Measurements from ENCODE around the gene PPP1R12C. TPM values are rescaled to one million over a fixed set of nuclear protein-coding genes. Genes with fewer than 3 reads are reported as not detected.
A peak's percentile ranks its signal among the peaks of the same experiment; 100 is the strongest.

Gene PPP1R12C
- total RNA-seq, 1 donor from 2014 or later = 24.5 TPM

DNA sequence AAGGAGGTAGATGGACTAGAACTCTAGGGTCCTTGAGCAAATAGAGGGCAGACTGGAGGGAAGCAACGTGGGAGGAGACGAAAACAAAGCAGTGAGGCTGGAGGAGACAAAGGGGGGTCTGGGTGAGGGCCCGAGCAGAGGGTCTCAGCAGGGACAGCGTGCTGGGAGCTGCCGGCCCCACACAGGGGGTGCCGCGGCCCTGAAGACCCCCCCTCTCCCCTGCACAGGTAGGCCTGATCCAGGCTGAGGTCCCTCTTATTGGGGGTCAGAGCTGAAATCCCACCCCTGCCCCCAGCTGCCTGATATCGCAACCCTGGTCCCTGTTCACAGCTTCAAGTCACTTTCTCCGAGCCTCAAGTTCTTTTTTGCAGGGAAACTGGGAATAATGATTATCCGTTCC, 33.0 kb downstream of the PPP1R12C start:
- H3K9me3 ChIP-seq (ENCODE audit: control insufficient read depth in 3 of 3, low read length in 3 of 3) = no peaks in the 10 kb centered on the region
- peaks cover 79 to 86% (median 79%) of the 10 kb centered on the region in 3 donors for H3K27me3 ChIP-seq (ENCODE audit: control insufficient read depth in 3 of 3, insufficient read depth in 3 of 3, low read length in 3 of 3)
- peaks cover 25 to 38% (median 36%) of the 10 kb centered on the region in 3 donors for H3K4me1 ChIP-seq (ENCODE audit: control insufficient read depth in 3 of 3, insufficient read depth in 3 of 3, low read length in 3 of 3)
- no peak overlapping the region for H3K4me3 ChIP-seq (ENCODE audit: low read length in 3 of 3)
- H3K9ac ChIP-seq (ENCODE audit: low read depth in 1 of 3, low read length in 3 of 3) = no peak overlapping the region
- H3K27ac ChIP-seq (ENCODE audit: low read depth, low read length) = no peak overlapping the region
- no peaks in the 10 kb centered on the region for H3K36me3 ChIP-seq (ENCODE audit: control insufficient read depth in 3 of 3, insufficient read depth in 3 of 3, low read length in 3 of 3)

DNA sequence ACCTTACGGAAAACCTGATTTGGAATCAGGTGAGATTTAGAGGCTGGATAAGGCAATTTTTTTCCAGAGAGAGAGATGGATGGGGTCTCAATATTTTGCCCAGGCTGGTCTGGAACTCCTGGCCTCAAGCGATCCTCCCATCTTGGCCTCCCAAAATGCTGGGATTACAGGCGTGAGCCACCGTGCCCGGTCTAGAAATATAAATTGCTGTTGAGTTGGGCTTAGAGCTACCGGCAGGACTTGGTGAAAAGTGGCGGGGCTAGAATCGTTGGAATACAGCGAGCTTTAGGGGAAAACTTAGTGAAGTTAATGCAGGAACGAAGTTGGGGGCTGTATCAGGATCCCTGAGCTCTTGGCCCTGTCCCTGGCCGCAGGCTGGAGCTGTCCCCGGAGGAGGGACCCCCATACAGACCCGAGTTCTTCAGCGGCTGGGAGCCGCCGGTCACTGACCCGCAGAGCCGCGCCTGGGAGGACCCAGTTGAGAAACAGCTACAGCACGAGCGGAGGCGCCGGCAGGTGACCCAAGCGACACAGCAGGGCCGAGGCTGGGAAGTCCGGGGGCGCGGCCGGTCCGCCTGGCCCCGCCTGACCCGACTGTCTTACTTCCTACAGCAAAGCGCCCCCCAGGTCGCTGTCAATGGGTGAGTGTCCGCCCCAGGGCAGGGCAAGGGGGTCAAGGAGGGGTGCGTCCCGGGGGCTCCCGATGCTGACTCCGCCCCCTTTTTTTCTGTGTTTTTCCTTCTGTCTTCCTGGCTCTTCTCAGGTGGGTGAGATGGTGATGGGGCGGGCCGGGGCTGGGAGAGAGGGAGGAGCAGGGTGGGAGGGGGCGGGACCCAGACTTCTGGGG, 34.2 kb downstream of the PPP1R12C start:
- peaks cover 80 to 90% (median 84%) of the 10 kb centered on the region in 3 donors for H3K27me3 ChIP-seq (ENCODE audit: control insufficient read depth in 3 of 3, insufficient read depth in 3 of 3, low read length in 3 of 3)
- peaks cover 23 to 33% (median 32%) of the 10 kb centered on the region in 3 donors for H3K4me1 ChIP-seq (ENCODE audit: control insufficient read depth in 3 of 3, insufficient read depth in 3 of 3, low read length in 3 of 3)

DNA sequence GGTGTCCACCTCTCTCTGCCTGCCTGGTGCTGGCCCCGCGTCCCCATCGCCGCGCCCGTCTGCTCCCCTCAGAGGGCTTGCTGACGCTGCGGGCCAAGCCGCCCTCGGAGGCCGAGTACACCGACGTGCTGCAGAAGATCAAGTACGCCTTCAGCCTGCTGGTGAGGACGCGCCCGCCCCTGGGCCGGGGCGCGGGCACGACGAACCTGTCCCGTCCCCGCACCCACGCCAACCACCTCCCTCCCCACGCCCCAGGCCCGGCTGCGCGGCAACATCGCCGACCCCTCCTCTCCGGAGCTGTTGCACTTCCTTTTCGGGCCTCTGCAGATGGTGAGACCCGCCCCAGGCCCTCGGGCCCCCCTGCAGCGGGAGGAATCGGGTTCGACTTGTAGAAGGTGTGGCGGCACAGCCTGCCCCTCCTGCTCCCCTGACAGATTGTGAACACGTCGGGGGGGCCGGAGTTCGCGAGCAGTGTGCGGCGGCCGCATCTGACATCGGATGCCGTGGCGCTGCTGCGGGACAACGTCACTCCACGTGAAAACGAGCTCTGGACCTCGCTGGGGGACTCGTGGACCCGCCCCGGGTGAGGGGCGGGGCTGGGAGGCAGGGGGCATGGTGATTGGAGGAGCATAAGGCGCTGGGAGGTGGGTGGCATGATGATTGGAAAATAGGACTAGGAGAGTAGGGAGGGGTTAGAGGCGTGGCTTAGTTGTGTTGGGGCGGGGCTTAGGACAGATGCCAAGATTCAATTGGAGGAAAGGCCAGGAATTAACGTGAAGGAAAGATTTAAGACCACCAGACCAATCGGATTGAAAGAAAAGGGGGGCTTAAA, 35.2 kb downstream of the PPP1R12C start:
- Histone ChIP-seq H3K27me3 (ENCODE audit: control insufficient read depth in 3 of 3, insufficient read depth in 3 of 3, low read length in 3 of 3) (peaks cover 71 to 81% (median 74%) of the 10 kb centered on the region in 3 donors), H3K36me3 (ENCODE audit: control insufficient read depth in 3 of 3, insufficient read depth in 3 of 3, low read length in 3 of 3) (no peaks in the 10 kb centered on the region), H3K4me1 (ENCODE audit: control insufficient read depth in 3 of 3, insufficient read depth in 3 of 3, low read length in 3 of 3) (peaks cover 13 to 23% (median 22%) of the 10 kb centered on the region in 3 donors), H3K27ac (ENCODE audit: low read depth, low read length) (no peak overlapping the region), H3K9me3 (ENCODE audit: control insufficient read depth in 3 of 3, low read length in 3 of 3) (no peaks in the 10 kb centered on the region), H3K4me3 (ENCODE audit: low read length in 3 of 3) (peak overlapping the region in 1 of 3 donors; percentile 13), H3K9ac (ENCODE audit: low read depth in 1 of 3, low read length in 3 of 3) (no peak overlapping the region)

More for the DNA sequence above, 34.2 kb downstream of the PPP1R12C start:
- H3K27ac ChIP-seq (ENCODE audit: low read depth, low read length) = no peak overlapping the region
- H3K36me3 ChIP-seq (ENCODE audit: control insufficient read depth in 3 of 3, insufficient read depth in 3 of 3, low read length in 3 of 3) = no peaks in the 10 kb centered on the region
- H3K9me3 ChIP-seq (ENCODE audit: control insufficient read depth in 3 of 3, low read length in 3 of 3) = no peaks in the 10 kb centered on the region
- no peak overlapping the region for H3K4me3 ChIP-seq (ENCODE audit: low read length in 3 of 3)
- H3K9ac ChIP-seq (ENCODE audit: low read depth in 1 of 3, low read length in 3 of 3) = no peak overlapping the region

DNA sequence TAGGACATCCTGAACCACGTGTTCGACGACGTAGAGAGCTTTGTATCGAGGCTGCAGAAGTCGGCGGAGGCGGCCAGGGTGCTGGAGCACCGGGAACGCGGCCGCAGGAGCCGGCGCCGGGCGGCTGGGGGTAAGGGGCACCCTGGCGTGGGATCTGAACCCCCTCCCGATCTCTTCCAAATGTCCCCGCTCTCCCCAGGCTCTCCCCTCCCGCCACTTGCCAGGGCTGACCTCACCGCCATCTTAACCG, 35.7 kb downstream of the PPP1R12C start:
- Histone ChIP-seq H3K4me1 (ENCODE audit: control insufficient read depth in 3 of 3, insufficient read depth in 3 of 3, low read length in 3 of 3) (peaks cover 10 to 18% (median 17%) of the 10 kb centered on the region in 3 donors), H3K36me3 (ENCODE audit: control insufficient read depth in 3 of 3, insufficient read depth in 3 of 3, low read length in 3 of 3) (no peaks in the 10 kb centered on the region), H3K9me3 (ENCODE audit: control insufficient read depth in 3 of 3, low read length in 3 of 3) (no peaks in the 10 kb centered on the region), H3K9ac (ENCODE audit: low read depth in 1 of 3, low read length in 3 of 3) (no peak overlapping the region), H3K27ac (ENCODE audit: low read depth, low read length) (no peak overlapping the region), H3K27me3 (ENCODE audit: control insufficient read depth in 3 of 3, insufficient read depth in 3 of 3, low read length in 3 of 3) (peaks cover 70 to 81% (median 73%) of the 10 kb centered on the region in 3 donors), H3K4me3 (ENCODE audit: low read length in 3 of 3) (peak overlapping the region in 1 of 3 donors; percentile 13)

DNA sequence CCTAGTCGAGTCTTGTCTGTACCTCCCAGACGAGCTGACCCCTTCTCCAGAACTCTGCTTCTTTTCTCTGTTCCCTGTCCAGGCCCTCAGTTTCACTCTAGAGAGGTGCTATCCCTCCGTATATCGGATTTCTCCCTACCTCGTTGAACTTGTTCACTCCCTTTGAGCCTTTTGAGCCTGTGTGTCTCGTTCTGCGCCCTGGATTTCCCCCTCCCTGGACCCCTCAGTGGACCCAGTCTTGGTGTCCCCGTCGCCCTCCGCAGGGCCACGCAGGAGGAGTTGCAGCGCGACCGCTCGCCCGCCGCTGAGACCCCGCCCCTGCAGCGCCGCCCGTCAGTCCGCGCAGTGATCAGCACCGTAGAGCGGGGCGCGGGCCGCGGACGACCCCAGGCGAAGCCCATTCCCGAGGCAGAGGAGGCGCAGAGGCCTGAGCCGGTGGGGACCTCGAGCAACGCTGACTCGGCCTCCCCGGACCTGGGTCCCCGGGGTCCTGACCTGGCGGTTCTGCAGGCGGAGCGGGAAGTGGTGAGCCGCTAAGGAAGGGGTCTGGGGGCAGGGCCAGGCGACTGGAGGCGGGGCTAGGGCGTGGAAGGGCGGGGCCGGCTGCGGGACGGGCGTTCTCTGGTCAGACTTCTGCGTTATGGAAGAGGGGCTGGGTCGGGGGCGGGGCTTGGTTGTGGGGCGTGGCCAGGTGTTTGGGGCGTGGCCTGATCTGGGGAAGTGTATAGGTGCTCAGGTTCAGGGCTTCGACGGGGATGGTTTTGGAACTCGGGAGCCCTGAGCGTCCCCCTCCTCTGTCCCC, 36.3 kb downstream of the PPP1R12C start:
- no peaks in the 10 kb centered on the region for H3K36me3 ChIP-seq (ENCODE audit: control insufficient read depth in 3 of 3, insufficient read depth in 3 of 3, low read length in 3 of 3)
- no peaks in the 10 kb centered on the region for H3K9me3 ChIP-seq (ENCODE audit: control insufficient read depth in 3 of 3, low read length in 3 of 3)
- H3K9ac ChIP-seq (ENCODE audit: low read depth in 1 of 3, low read length in 3 of 3) = peak overlapping the region in 2 of 3 donors; percentile 32 to 33
- peaks cover 71 to 81% (median 75%) of the 10 kb centered on the region in 3 donors for H3K27me3 ChIP-seq (ENCODE audit: control insufficient read depth in 3 of 3, insufficient read depth in 3 of 3, low read length in 3 of 3)
- no peak overlapping the region for H3K27ac ChIP-seq (ENCODE audit: low read depth, low read length)
- H3K4me3 ChIP-seq (ENCODE audit: low read length in 3 of 3) = peak overlapping the region; percentile 49 to 59 (median 54)
- peaks cover 10 to 16% (median 15%) of the 10 kb centered on the region in 3 donors for H3K4me1 ChIP-seq (ENCODE audit: control insufficient read depth in 3 of 3, insufficient read depth in 3 of 3, low read length in 3 of 3)

DNA sequence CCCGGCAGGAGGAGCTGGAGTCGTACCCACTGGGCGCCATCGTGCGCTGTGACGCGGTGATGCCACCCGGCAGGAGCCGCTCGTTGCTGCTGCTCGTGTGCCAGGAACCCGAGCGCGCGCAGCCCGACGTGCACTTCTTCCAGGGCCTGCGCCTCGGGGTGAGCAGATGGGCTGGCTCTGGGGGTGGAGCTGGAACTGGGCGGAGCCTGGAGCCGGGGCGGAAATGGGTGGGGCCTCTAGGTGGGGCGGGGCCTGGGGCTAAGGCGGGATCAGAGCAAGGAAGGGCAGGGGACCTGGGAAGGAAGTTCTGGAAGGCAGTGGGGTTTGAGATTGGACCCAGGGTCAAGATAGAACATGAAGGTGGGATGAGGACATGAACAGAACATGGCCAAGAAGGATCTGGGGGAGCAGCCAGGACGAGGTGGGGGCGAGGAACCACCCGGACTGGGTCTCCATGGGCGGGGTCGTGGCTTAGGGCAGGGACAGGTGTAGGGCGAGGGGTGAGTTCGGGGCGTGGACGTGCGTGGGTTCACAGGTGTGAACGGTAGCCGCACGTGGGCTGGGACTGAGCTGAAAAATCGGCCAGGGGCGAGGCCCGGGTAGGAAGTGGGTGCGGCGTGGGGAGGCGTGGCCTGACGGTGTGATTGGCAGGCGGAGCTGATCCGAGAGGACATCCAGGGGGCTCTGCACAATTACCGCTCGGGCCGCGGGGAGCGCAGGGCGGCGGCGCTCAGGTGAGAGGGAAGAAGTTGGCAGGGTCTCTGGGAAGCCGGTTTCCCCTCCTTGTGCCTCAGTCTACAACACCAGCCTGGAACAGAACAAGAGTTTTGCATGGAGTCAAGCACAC, 37.1 kb downstream of the PPP1R12C start:
- Histone ChIP-seq H3K9me3 (ENCODE audit: control insufficient read depth in 3 of 3, low read length in 3 of 3) (no peaks in the 10 kb centered on the region), H3K36me3 (ENCODE audit: control insufficient read depth in 3 of 3, insufficient read depth in 3 of 3, low read length in 3 of 3) (no peaks in the 10 kb centered on the region), H3K4me3 (ENCODE audit: low read length in 3 of 3) (peak overlapping the region; percentile 35 to 59 (median 54)), H3K9ac (ENCODE audit: low read depth in 1 of 3, low read length in 3 of 3) (peak overlapping the region in 2 of 3 donors; percentile 32 to 33), H3K27me3 (ENCODE audit: control insufficient read depth in 3 of 3, insufficient read depth in 3 of 3, low read length in 3 of 3) (peaks cover 65 to 77% (median 68%) of the 10 kb centered on the region in 3 donors), H3K4me1 (ENCODE audit: control insufficient read depth in 3 of 3, insufficient read depth in 3 of 3, low read length in 3 of 3) (peaks cover 10 to 16% (median 15%) of the 10 kb centered on the region in 3 donors), H3K27ac (ENCODE audit: low read depth, low read length) (no peak overlapping the region)

DNA sequence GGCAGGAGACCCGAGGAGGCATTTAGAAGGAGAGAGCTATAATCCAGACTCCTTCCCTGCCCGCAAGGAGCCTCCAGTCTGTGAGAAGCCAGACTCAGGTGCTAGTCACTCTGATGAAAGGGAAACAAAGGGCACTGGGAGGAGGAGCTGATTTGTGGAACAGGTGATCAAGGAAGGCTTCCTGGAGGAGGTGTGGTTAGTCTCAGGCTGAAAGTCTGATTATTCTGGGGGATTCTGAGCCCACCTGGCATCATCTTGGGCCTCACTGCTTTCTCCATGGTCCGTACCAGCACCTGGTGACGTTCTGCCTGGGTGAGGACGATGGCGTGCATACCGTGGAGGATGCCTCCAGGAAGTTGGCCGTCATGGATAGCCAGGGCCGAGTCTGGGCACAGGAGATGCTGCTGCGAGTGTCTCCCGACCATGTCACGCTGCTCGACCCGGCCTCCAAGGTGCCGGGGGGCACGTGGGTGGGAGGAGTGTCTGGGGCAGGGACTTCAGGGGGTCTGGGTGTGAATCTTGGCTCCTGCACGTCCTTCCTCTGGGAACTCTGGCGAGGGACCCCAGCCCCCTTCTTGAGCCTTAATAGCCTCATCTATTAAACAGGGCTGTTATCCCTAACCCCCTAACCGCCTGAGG, 37.9 kb downstream of the PPP1R12C start:
- Histone ChIP-seq H3K27me3 (ENCODE audit: control insufficient read depth in 3 of 3, insufficient read depth in 3 of 3, low read length in 3 of 3) (peaks cover 63 to 75% (median 65%) of the 10 kb centered on the region in 3 donors), H3K27ac (ENCODE audit: low read depth, low read length) (no peak overlapping the region), H3K36me3 (ENCODE audit: control insufficient read depth in 3 of 3, insufficient read depth in 3 of 3, low read length in 3 of 3) (no peaks in the 10 kb centered on the region), H3K4me1 (ENCODE audit: control insufficient read depth in 3 of 3, insufficient read depth in 3 of 3, low read length in 3 of 3) (peaks cover 10 to 16% (median 15%) of the 10 kb centered on the region in 3 donors), H3K9me3 (ENCODE audit: control insufficient read depth in 3 of 3, low read length in 3 of 3) (no peaks in the 10 kb centered on the region), H3K4me3 (ENCODE audit: low read length in 3 of 3) (no peak overlapping the region), H3K9ac (ENCODE audit: low read depth in 1 of 3, low read length in 3 of 3) (no peak overlapping the region)

DNA sequence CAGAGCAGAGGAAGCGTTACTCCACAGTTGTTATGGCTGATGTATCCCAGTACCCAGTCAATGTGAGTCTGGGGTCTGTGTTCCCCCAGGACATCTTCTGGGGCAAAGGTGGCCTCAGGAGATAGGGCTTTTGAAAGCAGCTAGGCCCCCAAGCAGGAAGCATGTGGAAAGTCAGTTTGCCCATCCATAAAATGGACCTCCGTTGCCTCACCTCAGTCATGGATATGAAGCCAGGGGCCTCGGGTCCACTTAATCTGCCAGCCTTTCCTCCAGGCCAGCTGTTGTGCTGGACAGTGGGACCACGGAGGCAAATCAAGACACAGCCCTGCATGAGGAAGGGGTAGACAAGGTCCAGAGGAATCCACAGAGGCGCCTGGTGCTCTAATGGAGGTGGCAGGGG, 38.4 kb downstream of the PPP1R12C start:
- peaks cover 10 to 16% (median 15%) of the 10 kb centered on the region in 3 donors for H3K4me1 ChIP-seq (ENCODE audit: control insufficient read depth in 3 of 3, insufficient read depth in 3 of 3, low read length in 3 of 3)
- H3K27me3 ChIP-seq (ENCODE audit: control insufficient read depth in 3 of 3, insufficient read depth in 3 of 3, low read length in 3 of 3) = peaks cover 60 to 70% (median 60%) of the 10 kb centered on the region in 3 donors
- no peaks in the 10 kb centered on the region for H3K36me3 ChIP-seq (ENCODE audit: control insufficient read depth in 3 of 3, insufficient read depth in 3 of 3, low read length in 3 of 3)
- H3K4me3 ChIP-seq (ENCODE audit: low read length in 3 of 3) = no peak overlapping the region
- H3K9me3 ChIP-seq (ENCODE audit: control insufficient read depth in 3 of 3, low read length in 3 of 3) = no peaks in the 10 kb centered on the region
- no peak overlapping the region for H3K9ac ChIP-seq (ENCODE audit: low read depth in 1 of 3, low read length in 3 of 3)
- no peak overlapping the region for H3K27ac ChIP-seq (ENCODE audit: low read depth, low read length)

All from skeletal muscle tissue (tissue), 4 donors.